Measurements from ENCODE around the gene GADD45GIP1.
"Not testable (repeated sequence)": the region's sequence is repeated elsewhere in the genome, so short reads cannot be mapped to it uniquely, and the experiment has no call there.

GADD45GIP1 gene

GRCh38 chr19:12955575-12955974, 1.4 kb downstream of the GADD45GIP1 start:
- not testable (repeated sequence) for DNase-seq

DNA sequence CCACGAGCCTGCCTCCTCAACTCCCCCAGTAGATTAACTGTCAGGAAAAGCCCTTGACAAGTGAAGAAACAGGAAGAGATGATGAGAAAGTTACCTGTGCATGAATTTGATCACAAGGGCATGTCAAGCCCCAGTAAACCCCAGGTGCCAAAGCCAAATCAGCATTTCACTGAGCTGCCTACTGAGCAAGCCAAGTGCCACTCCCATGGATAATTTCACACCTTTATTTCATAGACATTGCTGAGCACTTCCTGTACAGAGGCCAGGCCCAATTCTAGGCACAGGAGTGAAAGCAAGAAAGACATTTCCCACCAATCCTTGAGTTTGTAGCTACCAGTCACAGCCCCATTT, 2.4 kb downstream of the GADD45GIP1 start:
- DNase-seq, result no peak

DNA sequence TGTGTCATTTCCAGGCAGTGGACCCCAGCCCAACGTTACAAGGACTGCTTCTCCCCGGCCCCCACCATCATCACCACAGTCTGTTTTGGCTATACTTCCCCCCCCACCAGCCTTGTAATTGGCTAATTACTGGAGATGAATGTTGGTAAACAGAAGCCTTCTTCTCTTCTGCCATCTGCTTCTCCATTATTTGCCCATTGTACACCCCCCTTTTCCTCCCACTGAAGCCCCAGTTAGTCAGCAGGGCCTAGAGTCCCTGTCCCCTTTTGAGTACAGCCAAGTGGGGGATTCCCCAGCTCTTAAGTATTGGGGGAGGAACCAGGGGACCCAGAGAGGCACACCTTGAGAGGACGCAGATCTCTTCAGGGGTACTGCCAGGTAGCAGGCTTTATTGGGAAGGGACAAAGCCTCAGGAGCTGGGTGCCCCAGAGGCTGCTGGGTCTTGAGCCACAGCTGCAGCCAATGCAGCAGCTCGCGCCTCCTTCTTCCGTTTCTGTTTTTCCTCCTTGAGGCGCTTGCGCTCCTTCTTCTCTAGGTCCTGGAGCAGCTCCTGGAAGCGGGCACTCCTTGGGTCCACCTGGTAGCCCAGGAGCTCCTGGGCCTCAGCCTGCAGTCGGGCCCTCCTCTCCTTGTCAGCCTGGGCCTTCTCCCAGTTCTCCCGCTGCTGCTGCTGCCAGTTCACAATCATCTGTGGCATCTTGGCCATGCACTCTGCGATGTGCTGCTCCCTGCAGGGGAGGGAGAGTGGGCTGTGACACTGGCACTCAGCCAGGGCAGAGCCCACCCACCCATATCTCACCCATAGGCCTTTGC, 3.0 kb downstream of the GADD45GIP1 start:
- DNase-seq, result no peak

- DNase-seq, result no peak
These were observed 3.8 kb downstream of the GADD45GIP1 start for GRCh38 chr19:12953138-12953798.

- no peak for DNase-seq
These were observed 4.4 kb downstream of the GADD45GIP1 start for GRCh38 chr19:12952488-12953137.

GRCh38 chr19:12952050-12952449, 5.0 kb downstream of the GADD45GIP1 start:
- not testable (repeated sequence) for DNase-seq

DNA sequence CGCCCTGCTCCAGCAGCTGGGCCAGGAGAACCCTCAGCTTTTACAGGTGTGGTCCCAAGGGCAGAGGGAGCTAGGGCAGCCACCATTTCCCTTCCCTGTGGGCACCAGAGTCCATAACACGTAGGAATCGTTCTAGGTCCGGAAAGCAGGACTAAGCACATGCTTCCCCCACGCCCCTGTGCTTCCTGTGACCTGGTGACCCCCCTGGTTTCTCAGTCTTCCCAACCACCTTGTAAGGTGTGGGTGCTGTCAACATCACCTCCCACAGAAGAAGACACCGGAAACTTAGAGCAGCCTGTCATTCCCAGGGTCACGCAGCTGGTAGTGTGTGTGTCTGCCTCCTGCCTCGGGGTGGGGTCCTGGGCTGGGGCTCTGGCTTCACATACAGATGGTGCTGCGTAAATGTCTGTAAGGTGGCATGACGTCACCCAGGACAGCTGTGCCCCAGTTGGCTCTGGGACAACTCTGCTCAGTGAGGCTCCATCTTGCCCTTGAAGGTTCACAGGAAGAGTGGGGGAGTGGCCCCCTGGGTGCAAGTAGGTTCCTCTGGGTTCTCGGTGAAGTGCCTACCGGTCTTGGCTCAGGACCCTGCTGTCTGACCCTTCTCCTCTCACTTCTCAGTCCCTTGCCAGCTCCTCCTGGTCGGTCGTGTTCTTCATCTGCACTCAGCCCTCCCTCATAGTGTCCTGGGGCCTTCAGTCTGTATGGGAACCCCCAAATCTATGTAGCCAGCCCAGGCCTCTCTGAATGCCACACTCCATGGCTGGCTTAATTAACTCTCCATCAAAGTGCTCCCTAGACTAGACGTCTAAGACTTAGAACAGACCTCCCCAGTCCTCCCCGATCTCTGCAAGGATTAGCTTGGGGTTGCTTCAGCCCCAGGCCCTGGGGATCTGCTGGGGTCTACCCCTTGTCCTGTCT, 7.4 kb downstream of the GADD45GIP1 start:
- DNase-seq, result no peak

DNA sequence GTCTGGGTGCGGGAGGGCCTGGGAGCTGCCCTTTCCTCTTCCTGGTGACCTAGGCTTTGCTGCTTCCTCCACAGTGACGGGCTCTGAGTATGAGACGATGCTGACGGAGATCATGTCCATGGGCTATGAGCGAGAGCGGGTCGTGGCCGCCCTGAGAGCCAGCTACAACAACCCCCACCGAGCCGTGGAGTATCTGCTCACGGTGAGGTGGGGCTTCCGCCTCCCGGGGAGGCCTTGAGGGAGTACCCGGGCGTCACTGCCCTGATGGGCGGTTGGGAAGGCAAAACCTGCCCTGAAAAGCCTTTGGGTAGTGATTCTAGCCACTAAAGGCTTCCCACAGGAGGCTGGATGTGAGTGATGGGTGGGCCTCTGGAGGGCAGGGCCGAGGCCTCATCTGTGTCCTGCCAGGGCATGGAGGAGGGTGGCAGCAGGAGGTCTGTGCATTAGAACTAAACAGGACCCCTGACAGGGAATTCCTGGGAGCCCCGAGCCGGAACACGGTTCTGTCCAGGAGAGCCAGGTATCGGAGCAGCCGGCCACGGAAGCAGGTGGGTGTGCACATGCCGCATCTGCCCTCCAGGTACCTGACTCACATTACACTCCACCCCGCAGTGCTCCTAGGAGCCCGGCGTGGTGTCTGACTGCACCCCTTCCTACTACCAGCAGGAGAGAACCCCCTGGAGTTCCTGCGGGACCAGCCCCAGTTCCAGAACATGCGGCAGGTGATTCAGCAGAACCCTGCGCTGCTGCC, 8.2 kb downstream of the GADD45GIP1 start:
- DNase-seq, result no peak

DNA sequence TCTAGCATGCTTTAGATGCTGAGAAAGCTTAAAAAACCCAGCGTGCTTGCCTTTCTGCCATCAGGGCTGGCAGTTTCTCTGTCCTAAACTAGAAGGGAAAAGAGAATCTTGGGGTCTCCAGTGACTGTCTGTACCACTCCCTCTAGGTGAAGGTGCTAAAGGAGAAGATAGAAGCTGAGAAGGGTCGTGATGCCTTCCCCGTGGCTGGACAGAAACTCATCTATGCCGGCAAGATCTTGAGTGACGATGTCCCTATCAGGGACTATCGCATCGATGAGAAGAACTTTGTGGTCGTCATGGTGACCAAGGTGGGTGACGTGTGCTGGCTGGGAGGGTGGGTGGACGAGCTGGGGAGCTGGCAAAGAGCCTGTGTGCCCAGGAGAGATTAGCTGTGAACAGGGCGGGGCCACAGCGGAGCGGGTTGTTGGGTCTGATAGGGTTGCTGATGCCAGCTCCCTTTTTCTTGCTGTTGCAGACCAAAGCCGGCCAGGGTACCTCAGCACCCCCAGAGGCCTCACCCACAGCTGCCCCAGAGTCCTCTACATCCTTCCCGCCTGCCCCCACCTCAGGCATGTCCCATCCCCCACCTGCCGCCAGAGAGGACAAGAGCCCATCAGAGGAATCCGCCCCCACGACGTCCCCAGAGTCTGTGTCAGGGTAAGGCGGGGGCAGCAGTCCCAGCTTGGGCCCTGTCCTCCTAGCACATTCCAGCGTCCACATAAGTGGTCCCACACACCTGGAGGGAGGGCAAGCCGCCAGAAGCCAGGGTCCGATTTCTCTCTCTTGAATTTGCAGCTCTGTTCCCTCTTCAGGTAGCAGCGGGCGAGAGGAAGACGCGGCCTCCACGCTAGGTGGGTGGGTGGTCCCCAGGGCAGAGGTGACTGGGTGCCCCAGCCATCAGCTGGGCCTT, 9.1 kb downstream of the GADD45GIP1 start:
- no peak for DNase-seq

DNA sequence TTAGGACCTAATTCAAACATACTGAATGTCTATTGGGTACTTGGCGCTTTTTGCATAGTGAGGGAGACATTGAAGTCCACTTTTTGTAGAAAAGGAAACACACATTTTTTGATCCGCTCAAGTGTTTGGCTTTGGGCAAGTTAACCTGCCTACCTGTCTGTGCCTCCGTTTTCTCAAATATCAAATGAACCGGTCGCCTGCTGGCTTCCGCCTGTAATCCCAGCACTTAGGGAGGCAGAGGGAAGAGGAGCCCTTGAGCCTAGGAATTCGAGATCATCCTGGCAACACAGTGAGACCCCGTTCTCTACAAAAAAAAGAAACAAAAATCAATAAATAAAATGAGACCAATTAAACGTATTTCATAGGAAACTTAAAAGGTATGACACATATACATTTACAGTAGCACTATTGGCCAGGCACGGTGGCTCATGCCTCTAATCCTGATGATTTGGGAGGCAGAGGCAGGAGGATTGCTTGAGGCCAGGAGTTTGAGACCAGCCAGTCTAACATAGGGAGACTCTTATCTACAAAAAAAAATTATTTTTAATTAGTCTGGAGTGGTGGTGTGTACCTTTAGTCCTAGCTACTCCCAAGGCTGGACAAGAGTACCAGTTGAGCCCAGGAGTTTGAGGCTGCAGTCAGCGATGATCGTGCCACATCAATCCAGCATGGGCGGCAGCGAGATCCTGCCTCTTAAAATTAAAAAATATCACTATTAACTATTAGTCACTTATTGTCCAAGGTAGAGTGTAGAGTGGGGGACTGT, 10.1 kb downstream of the GADD45GIP1 start:
- no peak for DNase-seq

DNA sequence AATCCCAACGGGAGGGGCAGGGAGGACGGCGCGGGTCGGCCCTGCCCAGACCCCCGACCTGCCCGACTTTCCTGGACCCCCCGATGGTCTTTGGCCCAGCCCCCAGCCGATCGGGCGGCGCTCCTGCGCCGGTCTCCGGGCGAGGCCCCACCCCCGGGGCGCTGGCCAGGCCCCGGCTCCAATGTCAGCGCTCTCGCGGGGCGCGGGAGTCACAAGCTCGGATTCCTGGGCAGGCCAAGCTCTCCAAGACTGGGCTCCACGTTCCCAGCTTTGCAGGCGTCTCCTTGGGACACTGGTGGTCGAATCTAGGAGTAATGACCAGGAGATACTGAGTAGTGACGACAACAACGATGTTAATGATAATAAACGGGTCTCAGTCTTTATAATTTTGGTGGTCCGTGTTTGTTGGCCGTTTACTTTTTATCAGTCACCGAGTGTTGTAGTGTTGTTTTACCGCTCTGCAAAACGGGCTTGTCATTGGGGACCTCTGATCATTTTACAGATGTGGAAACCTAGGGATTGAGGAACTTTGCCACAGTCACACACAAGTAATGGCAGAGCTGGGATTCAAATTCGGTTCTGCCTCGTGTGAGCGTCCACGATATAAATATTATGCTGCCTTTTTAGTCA, 10.8 kb downstream of the GADD45GIP1 start:
- DNase-seq, result no peak

DNA sequence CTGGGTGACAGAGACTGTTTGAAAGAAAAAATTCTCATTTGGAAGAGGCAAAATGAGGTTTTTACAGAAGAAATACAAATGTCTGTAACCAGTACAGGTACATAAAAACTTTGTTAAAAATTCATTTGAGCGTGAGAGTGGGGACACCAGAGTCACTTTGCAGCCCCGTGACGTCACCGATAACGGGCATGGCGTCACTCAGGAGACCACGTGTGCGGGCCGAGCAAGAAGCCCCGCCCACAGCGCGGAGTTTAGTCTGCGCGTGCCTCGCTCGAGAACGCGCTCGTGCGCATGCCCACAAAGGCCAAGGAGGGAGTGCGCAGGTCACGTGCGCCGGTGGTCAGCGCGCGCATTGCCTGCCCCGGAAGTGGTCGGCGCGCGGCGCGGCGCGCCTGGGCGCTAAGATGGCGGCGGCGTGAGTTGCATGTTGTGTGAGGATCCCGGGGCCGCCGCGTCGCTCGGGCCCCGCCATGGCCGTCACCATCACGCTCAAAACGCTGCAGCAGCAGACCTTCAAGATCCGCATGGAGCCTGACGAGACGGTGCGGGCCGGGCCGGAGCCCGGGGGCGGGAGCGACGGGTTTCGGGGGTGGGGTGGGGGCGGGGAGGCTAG, 11.4 kb downstream of the GADD45GIP1 start, which contains the start of gene RAD23A:
RAD23A (plus strand) TSS at position 384 of the 613 bp plus-strand sequence; CDS start at position 471, 87 bp downstream.
- DNase-seq, result peak; percentile 52

- no peak for DNase-seq
These were observed 12.8 kb downstream of the GADD45GIP1 start for GRCh38 chr19:12944104-12944674.

GRCh38 chr19:12943437-12944044, 13.5 kb downstream of the GADD45GIP1 start:
- no peak for DNase-seq

DNA sequence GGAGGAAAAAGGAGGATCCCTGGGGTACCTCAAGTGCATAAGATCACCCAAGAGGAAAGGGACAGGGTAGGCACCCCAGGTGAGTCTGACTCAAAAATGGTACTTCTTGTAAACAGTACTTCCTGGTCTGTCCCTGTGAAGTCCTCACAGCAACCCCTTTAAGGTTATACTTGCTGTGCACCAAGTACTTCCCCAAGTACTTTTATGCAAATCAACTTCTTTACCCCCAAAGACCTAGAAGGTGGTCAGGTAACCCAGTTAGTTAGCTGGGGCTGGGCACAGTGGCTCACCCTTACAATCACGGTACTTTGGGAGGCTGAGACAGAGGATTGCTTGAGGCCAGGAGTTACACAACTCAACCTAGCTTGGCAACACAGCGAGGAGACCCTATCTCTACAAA, 16.1 kb downstream of the GADD45GIP1 start:
- DNase-seq, result no peak

- DNase-seq, result no peak
These were observed 17.0 kb downstream of the GADD45GIP1 start for GRCh38 chr19:12939975-12940423.

DNA sequence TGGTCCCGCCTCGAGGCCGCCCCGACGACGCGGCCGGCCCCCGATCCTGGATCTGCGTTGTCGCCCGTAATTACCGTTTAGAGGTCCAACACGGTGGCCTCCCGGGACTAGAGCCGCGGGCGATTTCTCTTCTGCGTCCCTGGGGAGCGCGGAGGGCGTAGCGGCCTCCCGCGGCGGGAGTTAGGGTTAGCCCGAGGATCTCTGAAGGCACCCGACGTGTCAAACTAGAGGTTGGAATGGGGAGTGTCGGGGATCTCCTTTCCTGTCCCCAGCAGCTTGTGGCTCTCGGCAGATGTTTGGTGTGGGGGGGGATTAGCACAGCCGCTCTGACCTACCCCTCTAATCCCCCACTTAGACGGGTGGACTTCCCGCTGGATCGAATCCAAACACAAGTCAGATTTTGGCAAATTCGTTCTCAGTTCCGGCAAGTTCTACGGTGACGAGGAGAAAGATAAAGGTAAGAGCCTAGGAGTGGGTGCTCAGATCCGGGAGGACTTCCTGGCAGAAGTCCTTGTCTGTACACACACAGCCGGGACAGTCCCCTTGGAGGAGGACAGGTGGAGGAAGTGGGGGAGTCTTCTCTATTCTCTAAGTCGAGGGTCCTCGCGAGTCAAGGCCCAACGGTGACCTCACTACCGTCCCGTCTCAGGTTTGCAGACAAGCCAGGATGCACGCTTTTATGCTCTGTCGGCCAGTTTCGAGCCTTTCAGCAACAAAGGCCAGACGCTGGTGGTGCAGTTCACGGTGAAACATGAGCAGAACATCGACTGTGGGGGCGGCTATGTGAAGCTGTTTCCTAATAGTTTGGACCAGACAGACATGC, 18.0 kb downstream of the GADD45GIP1 start:
- no peak for DNase-seq
